Activated naive CD4-positive, alpha-beta T cell treated with anti-CD3 and anti-CD28 coated beads, Interleukin-2, amount 10 ng/mL, durations not matched to agents 7 days and 5 days (primary cell): ENCODE results near the gene DNAJC30.

Source experiments
- CTCF ChIA-PET: fragments of 350-600 bp; sonication (Branson Sonifier 250); formaldehyde crosslinking; loops from one replicate; lab custom pipeline; 2021; ENCODE audit warnings: antibody characterized with exemption; lab: Charles Lee
- DNase-seq: peaks from one replicate; pipeline ENCODE4 v3.0.0-alpha.2; 2020
- H3K27ac Mint-ChIP-seq: one replicate; pipeline ENCODE4 v1.8.0; 2021; ENCODE audit warnings: mild to moderate bottlenecking, moderate library complexity, mixed read lengths
- H3K27me3 Mint-ChIP-seq: one replicate; pipeline ENCODE4 v1.8.0; 2021; ENCODE audit warnings: mild to moderate bottlenecking, mixed read lengths
- H3K36me3 Mint-ChIP-seq: one replicate; pipeline ENCODE4 v1.8.0; 2021; ENCODE audit warnings: mixed read lengths
- H3K4me1 Mint-ChIP-seq: one replicate; pipeline ENCODE4 v1.8.0; 2021; ENCODE audit warnings: mixed read lengths
- H3K4me3 Mint-ChIP-seq: one replicate; pipeline ENCODE4 v1.8.0; 2021; ENCODE audit warnings: mild to moderate bottlenecking, moderate library complexity, mixed read lengths
- H3K9me3 Mint-ChIP-seq: one replicate; pipeline ENCODE4 v1.8.0; 2021; ENCODE audit warnings: mixed read lengths

DNAJC30 gene

GRCh38 chr7:73646785-73647724, 36.2 kb downstream of the DNAJC30 start:
- H3K27me3 Mint-ChIP-seq = peaks cover 81% of the 10 kb centered on the region
- CTCF ChIA-PET = interaction anchor here (2.0 kb wide), 1 partner anchor 18 kb away, joined by 6 read pairs; no protein-coding TSS in a partner anchor
- peaks cover 9% of the 10 kb centered on the region for H3K4me1 Mint-ChIP-seq
- no peak overlapping the region for H3K27ac Mint-ChIP-seq
- no peaks in the 10 kb centered on the region for H3K36me3 Mint-ChIP-seq
- no peak overlapping the region for H3K4me3 Mint-ChIP-seq
- DNase-seq = no peak
- H3K9me3 Mint-ChIP-seq = no peaks in the 10 kb centered on the region

GRCh38 chr7:73645643-73646174, 37.5 kb downstream of the DNAJC30 start:
- CTCF ChIA-PET = interaction anchor here (0.8 to 2.0 kb wide), 2 partner anchors 16 to 39 kb away, joined by 3 to 6 read pairs; no protein-coding TSS in a partner anchor
- Mint-ChIP-seq H3K4me3 (no peak overlapping the region), H3K27ac (no peak overlapping the region), H3K27me3 (peaks cover 72% of the 10 kb centered on the region), H3K4me1 (peaks cover 9% of the 10 kb centered on the region), H3K9me3 (peaks cover 8% of the 10 kb centered on the region), H3K36me3 (no peaks in the 10 kb centered on the region)
- no peak for DNase-seq

GRCh38 chr7:73644688-73645286, 38.5 kb downstream of the DNAJC30 start:
- H3K36me3 Mint-ChIP-seq = no peaks in the 10 kb centered on the region
- H3K27ac Mint-ChIP-seq = no peak overlapping the region
- H3K27me3 Mint-ChIP-seq = peaks cover 62% of the 10 kb centered on the region
- peaks cover 9% of the 10 kb centered on the region for H3K4me1 Mint-ChIP-seq
- CTCF ChIA-PET = no interaction called here
- peaks cover 8% of the 10 kb centered on the region for H3K9me3 Mint-ChIP-seq
- no peak for DNase-seq
- no peak overlapping the region for H3K4me3 Mint-ChIP-seq

- H3K27me3 Mint-ChIP-seq = peaks cover 45% of the 10 kb centered on the region
- no peak overlapping the region for H3K27ac Mint-ChIP-seq
- H3K4me1 Mint-ChIP-seq = no peaks in the 10 kb centered on the region
These were observed 40.4 kb downstream of the DNAJC30 start for GRCh38 chr7:73642834-73643233.

GRCh38 chr7:73638911-73639310, 44.3 kb downstream of the DNAJC30 start:
- CTCF ChIA-PET = interaction anchor here (1.6 kb wide), 1 partner anchor 9 kb away, joined by 5 read pairs; no protein-coding TSS in a partner anchor
- DNase-seq = no peak
- peaks cover 8% of the 10 kb centered on the region for H3K9me3 Mint-ChIP-seq
- H3K27me3 Mint-ChIP-seq = peaks cover 27% of the 10 kb centered on the region
- no peak overlapping the region for H3K4me3 Mint-ChIP-seq
- no peaks in the 10 kb centered on the region for H3K4me1 Mint-ChIP-seq
- no peak overlapping the region for H3K27ac Mint-ChIP-seq
- H3K36me3 Mint-ChIP-seq = no peaks in the 10 kb centered on the region

More at GRCh38 chr7:73642834-73643233, 40.4 kb downstream of the DNAJC30 start:
- DNase-seq = no peak
- Mint-ChIP-seq H3K4me3 (no peak overlapping the region), H3K36me3 (no peaks in the 10 kb centered on the region), H3K9me3 (peaks cover 8% of the 10 kb centered on the region)
- CTCF ChIA-PET = interaction anchor here (1.1 kb wide), 1 partner anchor 13 kb away, joined by 3 read pairs; no protein-coding TSS in a partner anchor

- no peak overlapping the region for H3K4me3 Mint-ChIP-seq
- H3K4me1 Mint-ChIP-seq = no peaks in the 10 kb centered on the region
- CTCF ChIA-PET = no interaction called here
These were observed 47.6 kb downstream of the DNAJC30 start for GRCh38 chr7:73635428-73636200.

GRCh38 chr7:73633844-73634243, 49.4 kb downstream of the DNAJC30 start:
- CTCF ChIA-PET = no interaction called here
- no peak for DNase-seq
- Mint-ChIP-seq H3K4me3 (no peak overlapping the region), H3K27me3 (peaks cover 55% of the 10 kb centered on the region), H3K4me1 (no peaks in the 10 kb centered on the region), H3K9me3 (no peaks in the 10 kb centered on the region), H3K27ac (no peak overlapping the region), H3K36me3 (no peaks in the 10 kb centered on the region)

More at GRCh38 chr7:73635428-73636200, 47.6 kb downstream of the DNAJC30 start:
- H3K27ac Mint-ChIP-seq = no peak overlapping the region
- H3K36me3 Mint-ChIP-seq = no peaks in the 10 kb centered on the region
- no peak for DNase-seq
- no peaks in the 10 kb centered on the region for H3K9me3 Mint-ChIP-seq
- H3K27me3 Mint-ChIP-seq = peaks cover 44% of the 10 kb centered on the region

GRCh38 chr7:73633323-73633722, 49.9 kb downstream of the DNAJC30 start:
- CTCF ChIA-PET = no interaction called here
- Mint-ChIP-seq H3K4me1 (no peaks in the 10 kb centered on the region), H3K4me3 (no peak overlapping the region), H3K9me3 (no peaks in the 10 kb centered on the region), H3K27ac (no peak overlapping the region), H3K27me3 (peaks cover 60% of the 10 kb centered on the region), H3K36me3 (no peaks in the 10 kb centered on the region)
- DNase-seq = no peak

- no peaks in the 10 kb centered on the region for H3K36me3 Mint-ChIP-seq
- H3K27me3 Mint-ChIP-seq = peaks cover 70% of the 10 kb centered on the region
- no peak overlapping the region for H3K27ac Mint-ChIP-seq
- H3K9me3 Mint-ChIP-seq = no peaks in the 10 kb centered on the region
- no peak for DNase-seq
- CTCF ChIA-PET = no interaction called here
- H3K4me1 Mint-ChIP-seq = no peaks in the 10 kb centered on the region
- H3K4me3 Mint-ChIP-seq = no peak overlapping the region
These were observed 51.7 kb downstream of the DNAJC30 start for GRCh38 chr7:73631558-73631957.
